NAMALWA (cell line): ENCODE measurements around the gene PCDHGC3.
A peak's percentile ranks its signal among the peaks of the same experiment; 100 is the strongest.

ENCODE experiments used
- DNase-seq: peaks from one replicate; pipeline ENCODE4 v3.0.0-alpha.2; 2015; ENCODE audit warnings: low spot score

PCDHGC3 gene

GRCh38 chr5:141485321-141486055, 9.7 kb downstream of the PCDHGC3 start:
- DNase-seq, result no peak

DNA sequence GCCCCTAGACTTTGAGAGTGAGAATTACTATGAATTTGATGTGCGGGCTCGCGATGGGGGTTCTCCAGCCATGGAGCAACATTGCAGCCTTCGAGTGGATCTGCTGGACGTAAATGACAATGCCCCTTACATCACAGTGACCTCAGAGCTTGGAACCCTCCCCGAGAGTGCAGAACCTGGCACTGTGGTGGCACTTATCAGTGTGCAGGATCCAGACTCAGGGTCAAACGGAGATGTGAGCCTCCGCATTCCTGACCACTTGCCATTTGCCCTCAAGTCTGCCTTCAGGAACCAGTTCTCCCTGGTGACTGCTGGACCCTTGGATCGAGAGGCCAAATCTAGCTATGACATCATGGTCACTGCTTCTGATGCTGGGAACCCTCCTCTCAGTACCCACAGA, 10.3 kb downstream of the PCDHGC3 start:
- no peak for DNase-seq

DNA sequence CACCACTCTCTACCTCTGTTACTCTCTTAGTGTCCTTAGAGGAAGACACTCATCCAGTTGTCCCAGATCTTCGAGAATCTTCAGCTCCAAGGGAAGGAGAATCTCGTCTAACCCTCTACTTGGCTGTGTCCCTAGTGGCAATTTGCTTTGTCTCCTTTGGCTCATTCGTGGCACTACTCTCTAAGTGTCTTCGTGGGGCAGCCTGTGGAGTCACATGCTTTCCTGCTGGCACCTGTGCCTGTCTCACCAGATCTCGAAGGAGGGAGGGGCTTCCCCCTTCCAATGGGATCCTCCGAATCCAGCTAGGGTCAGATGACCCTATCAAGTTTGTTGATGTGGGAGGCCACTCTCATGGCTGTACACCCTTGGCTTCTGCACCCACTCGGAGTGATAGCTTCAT, 11.4 kb downstream of the PCDHGC3 start:
- DNase-seq, result no peak

- no peak for DNase-seq
Observed at GRCh38 chr5:141488591-141489561, 13.1 kb downstream of the PCDHGC3 start, which contains the start of gene PCDHGC5. Gene PCDHGC5, plus strand, starts transcription at chr5:141489081. Its CDS starts 160 bp downstream, at chr5:141489241.

DNA sequence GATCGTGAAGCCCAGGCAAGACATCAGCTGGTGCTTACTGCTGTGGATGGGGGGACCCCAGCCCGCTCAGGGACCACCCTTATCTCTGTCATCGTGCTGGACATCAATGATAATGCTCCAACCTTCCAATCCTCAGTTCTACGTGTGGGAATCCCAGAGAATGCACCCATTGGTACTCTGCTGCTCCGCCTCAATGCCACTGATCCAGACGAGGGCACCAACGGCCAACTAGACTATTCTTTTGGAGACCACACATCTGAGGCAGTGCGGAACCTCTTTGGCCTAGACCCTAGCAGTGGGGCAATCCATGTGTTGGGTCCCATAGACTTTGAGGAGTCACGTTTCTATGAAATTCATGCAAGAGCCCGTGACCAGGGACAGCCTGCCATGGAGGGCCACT, 14.1 kb downstream of the PCDHGC3 start:
- DNase-seq, result no peak

GRCh38 chr5:141490271-141490670, 14.5 kb downstream of the PCDHGC3 start:
- DNase-seq, result no peak

- no peak for DNase-seq
Observed at GRCh38 chr5:141490771-141491170, 15.0 kb downstream of the PCDHGC3 start.

GRCh38 chr5:141491323-141492167, 15.8 kb downstream of the PCDHGC3 start:
- no peak for DNase-seq

GRCh38 chr5:141492168-141492885, 16.6 kb downstream of the PCDHGC3 start:
- DNase-seq, result no peak

GRCh38 chr5:141493500-141494422, 18.0 kb downstream of the PCDHGC3 start:
- DNase-seq, result no peak

- no peak for DNase-seq
Observed at GRCh38 chr5:141494761-141495452, 19.1 kb downstream of the PCDHGC3 start.

GRCh38 chr5:141495453-141495811, 19.7 kb downstream of the PCDHGC3 start:
- DNase-seq, result no peak

GRCh38 chr5:141496038-141496437, 20.3 kb downstream of the PCDHGC3 start:
- no peak for DNase-seq

DNA sequence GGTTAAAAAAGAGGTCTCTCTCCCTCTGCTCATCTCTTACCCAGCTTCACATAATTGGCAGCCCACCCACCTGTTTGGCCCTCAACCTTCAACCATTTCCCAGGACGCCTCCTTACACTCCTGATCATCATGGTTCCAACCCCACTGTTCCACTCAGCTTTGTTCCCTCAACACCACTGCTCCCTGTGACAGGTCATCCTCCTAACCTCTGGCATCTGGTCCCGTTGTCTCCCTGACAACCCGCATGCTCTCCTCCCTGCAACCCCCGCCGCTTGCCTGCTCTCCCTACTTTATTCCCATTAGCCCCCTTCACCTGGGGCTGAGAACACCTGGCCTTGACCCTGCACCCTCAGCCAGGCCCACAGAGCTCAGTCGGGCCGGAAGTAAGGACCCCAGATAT, 26.0 kb downstream of the PCDHGC3 start:
- DNase-seq, result no peak

DNA sequence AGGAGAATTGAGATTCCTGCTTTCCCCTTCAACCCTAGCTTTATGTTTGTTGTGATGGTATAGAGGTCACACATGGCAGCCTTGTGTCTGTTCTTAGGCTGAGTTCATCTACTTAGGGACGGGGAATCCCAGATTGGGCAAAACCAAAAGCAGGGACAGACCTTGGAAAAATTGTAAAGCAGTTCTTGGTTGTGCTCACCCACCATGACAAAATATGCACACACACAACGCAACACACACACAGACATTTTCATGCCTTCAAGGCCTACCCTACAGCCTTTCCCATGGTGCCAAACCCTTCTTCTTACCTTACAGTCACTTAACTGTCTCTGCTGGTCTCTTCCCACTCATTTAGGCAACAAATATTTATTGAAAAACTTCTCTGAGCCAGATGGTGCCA, 27.9 kb downstream of the PCDHGC3 start:
- DNase-seq, result peak; percentile 20

DNA sequence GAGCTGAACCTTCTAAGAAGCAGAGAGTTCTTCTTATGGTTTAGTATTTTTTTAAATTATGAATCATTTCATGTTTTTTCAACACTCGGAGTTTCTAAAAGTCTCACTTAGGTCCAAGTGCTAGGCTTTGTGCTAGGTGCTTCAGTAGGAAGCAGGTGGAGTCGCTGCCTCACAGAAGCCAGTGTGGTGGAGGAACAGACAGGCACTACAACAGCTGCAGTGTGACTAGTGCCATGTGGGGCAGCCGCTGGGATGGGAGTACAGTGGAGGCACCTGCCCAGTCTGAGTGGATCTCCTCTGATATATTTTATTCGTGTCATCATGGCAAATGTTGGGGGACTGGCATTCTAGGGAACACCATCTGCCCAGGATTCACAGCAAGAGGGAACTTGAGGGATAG, 28.4 kb downstream of the PCDHGC3 start:
- peak; percentile 67 for DNase-seq

- DNase-seq, result peak; percentile 70
Observed at GRCh38 chr5:141506381-141507155, 30.8 kb downstream of the PCDHGC3 start.

GRCh38 chr5:141507387-141508091, 31.8 kb downstream of the PCDHGC3 start:
- DNase-seq, result peak; percentile 85
